Progenitor cell of endocrine pancreas (in vitro differentiated cells): ENCODE measurements around the gene FXR2. TPM values are rescaled to one million over a fixed set of nuclear protein-coding genes. Genes with fewer than 3 reads are reported as not detected.

Experiments
- DNase-seq: peaks from one replicate; pipeline ENCODE4 v3.0.0; 2021; ENCODE audit warnings: low spot score; ENCODE audit not compliant: unreplicated experiment
- H3K27ac Mint-ChIP-seq: 2 replicates; pipeline ENCODE4 v1.8.0; 2021; ENCODE audit warnings: mild to moderate bottlenecking, moderate library complexity, mixed read lengths
- H3K27me3 Mint-ChIP-seq: 2 replicates; pipeline ENCODE4 v1.8.0; 2021; ENCODE audit warnings: mixed read lengths
- H3K36me3 Mint-ChIP-seq: 2 replicates; pipeline ENCODE4 v1.8.0; 2022; ENCODE audit warnings: mixed read lengths; ENCODE audit not compliant: insufficient read depth
- H3K4me1 Mint-ChIP-seq: 2 replicates; pipeline ENCODE4 v1.8.0; 2021; ENCODE audit warnings: low read depth, mixed read lengths
- H3K4me3 Mint-ChIP-seq: 2 replicates; pipeline ENCODE4 v1.8.0; 2021; ENCODE audit warnings: low read depth, mild to moderate bottlenecking, moderate library complexity, mixed read lengths
- H3K9me3 Mint-ChIP-seq: 2 replicates; pipeline ENCODE4 v1.8.0; 2021; ENCODE audit warnings: low read depth, mixed read lengths
- total RNA-seq: library from RNA; stranded (reverse); gene quantifications from 2 replicates; pipeline ENCODE4 v1.2.1, GENCODE V29; 2021
- TF ChIP-seq, protein P1 (sequence below): fragments of 200-600 bp; sonication (generic); IDR thresholded peaks from one replicate; pipeline ENCODE4 v1.5.0; 2021; ENCODE audit warnings: antibody characterized with exemption, mild to moderate bottlenecking; ENCODE audit not compliant: unreplicated experiment

Gene FXR2
- total RNA-seq, 1 donor from 2014 or later, result 53.6 TPM

DNA sequence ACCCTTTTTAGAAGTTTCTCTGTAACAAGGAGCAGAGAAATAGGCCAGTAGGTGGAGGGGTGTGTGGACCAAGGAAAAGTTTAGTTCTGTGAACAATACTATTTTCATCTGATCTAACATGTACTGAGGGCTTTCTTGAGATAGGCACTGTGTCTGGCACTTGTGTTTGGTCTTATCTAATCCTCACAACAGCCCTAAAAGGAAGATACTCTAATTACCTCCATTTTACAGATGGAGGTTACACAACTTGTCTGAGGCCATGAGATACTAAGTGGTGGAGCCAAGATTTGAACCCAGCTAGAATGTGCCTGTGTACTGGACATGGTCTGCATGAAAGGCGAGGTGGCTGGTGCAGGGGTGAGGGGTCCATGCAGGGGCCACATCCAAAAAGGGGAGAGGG, 61.3 kb downstream of the FXR2 start:
- Mint-ChIP-seq H3K27ac (no peak overlapping the region), H3K4me1 (peaks cover 31% of the 10 kb centered on the region), H3K27me3 (no peaks in the 10 kb centered on the region), H3K4me3 (no peak overlapping the region), H3K36me3 (peaks cover 1% of the 10 kb centered on the region), H3K9me3 (no peaks in the 10 kb centered on the region)
- DNase-seq, result no peak
- TF ChIP-seq, protein P1, sequence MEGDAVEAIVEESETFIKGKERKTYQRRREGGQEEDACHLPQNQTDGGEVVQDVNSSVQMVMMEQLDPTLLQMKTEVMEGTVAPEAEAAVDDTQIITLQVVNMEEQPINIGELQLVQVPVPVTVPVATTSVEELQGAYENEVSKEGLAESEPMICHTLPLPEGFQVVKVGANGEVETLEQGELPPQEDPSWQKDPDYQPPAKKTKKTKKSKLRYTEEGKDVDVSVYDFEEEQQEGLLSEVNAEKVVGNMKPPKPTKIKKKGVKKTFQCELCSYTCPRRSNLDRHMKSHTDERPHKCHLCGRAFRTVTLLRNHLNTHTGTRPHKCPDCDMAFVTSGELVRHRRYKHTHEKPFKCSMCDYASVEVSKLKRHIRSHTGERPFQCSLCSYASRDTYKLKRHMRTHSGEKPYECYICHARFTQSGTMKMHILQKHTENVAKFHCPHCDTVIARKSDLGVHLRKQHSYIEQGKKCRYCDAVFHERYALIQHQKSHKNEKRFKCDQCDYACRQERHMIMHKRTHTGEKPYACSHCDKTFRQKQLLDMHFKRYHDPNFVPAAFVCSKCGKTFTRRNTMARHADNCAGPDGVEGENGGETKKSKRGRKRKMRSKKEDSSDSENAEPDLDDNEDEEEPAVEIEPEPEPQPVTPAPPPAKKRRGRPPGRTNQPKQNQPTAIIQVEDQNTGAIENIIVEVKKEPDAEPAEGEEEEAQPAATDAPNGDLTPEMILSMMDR, result no peak

DNA sequence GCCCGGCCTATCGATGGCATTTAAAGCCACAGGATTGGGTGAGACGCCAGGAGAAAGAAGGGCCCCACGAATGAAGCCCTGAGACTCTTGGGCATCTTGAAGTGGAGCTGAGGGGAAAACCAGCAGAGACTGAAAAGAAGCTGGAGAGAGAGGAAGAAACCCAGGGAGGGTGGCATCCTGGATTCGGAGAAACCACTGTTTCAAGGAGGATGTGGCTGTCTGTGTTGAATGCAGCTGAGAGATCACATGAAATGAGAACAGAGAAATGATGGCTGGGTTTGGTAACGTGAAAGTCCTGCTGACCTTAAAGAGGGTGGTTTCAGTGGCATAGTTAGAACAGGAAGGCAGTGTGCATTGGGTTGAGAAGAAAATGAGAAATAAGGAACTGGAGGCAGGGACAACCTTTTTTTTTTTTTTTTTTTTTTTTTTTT, 62.1 kb downstream of the FXR2 start:
- Mint-ChIP-seq H3K4me1 (peaks cover 29% of the 10 kb centered on the region), H3K36me3 (peaks cover 1% of the 10 kb centered on the region), H3K27me3 (no peaks in the 10 kb centered on the region), H3K27ac (no peak overlapping the region), H3K9me3 (no peaks in the 10 kb centered on the region), H3K4me3 (no peak overlapping the region)
- TF ChIP-seq, protein P1, result no peak
- DNase-seq, result no peak

DNA sequence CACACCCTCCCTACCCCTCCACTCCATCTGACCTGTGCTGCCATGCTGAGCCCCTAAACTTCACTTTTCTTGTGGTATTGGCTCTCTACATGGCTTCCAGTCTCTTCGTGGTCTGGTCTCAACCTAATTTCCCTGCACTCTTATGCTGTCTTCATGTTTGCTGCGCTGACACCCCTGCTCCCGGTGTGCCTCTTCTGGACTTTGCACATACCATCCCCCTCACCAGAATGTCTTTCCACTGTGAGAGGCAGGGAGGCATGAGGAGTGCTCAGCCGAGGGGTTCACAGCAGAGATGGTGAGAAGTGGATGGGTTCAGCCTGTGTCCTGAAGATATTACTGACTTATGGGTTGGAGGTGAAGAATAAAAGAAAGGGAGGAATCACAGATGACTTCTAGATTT, 63.3 kb downstream of the FXR2 start:
- DNase-seq, result no peak
- TF ChIP-seq, protein P1, result no peak
- H3K27me3 Mint-ChIP-seq, result no peaks in the 10 kb centered on the region
- H3K9me3 Mint-ChIP-seq, result no peaks in the 10 kb centered on the region
- H3K4me1 Mint-ChIP-seq, result peaks cover 29% of the 10 kb centered on the region
- no peak overlapping the region for H3K4me3 Mint-ChIP-seq
- peaks cover 1% of the 10 kb centered on the region for H3K36me3 Mint-ChIP-seq
- no peak overlapping the region for H3K27ac Mint-ChIP-seq

DNA sequence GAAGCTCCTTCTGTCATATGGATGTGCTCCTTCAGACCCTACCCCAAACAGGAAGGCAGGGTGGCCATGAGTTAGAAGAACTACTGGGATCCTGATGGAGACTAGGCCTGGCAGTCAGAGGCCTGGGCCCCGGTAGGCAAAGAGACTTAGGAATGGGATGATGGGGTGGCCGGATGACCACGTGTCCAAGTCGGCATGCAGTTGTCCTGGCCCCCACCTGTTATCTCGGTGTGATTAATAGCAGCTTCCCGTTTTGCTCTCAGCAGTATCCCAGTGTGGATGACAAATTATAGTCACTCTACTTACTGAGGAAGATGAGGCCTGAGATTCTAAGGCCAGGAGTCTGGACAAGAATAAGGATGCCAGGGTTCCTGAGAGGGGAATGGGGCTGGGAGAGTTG, 64.4 kb downstream of the FXR2 start:
- no peaks in the 10 kb centered on the region for H3K9me3 Mint-ChIP-seq
- DNase-seq, result no peak
- TF ChIP-seq, protein P1, result no peak

DNA sequence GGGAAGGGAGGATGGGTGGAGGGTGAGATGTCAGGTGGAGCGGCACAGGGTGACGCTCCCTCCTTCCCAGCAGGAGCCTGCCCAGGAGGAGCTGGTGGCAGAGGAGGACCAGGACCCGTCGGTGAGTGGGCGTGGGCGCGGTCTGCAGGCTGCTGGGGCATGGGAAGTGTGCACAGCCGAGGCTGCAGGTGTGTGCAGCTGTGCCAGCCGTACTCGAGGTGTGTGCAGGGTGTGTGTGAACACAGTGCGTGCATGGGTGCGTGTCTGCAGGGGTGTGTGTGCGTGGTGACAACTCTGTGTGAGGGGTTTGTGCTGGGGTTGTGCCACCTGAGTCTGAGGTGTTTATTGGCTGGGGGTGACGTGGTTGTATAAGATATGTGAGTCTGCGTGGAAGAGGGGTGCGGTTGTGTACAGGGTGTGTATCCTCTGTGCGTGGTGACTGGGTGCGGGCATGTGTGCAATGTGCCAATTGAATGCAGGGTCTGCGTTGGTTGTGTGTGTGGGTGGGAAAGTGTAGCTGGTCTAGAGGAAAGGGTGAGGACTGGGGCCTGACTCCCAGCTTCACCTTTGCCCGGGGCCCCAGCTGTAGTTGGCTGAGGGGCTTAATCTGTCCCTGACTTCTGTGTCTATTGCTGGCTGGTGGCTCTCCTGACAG, 65.2 kb downstream of the FXR2 start:
- peak overlapping the region; percentile 71 for H3K4me3 Mint-ChIP-seq
- peak overlapping the region; percentile 75 for H3K27ac Mint-ChIP-seq
- H3K9me3 Mint-ChIP-seq, result no peaks in the 10 kb centered on the region
- H3K36me3 Mint-ChIP-seq, result peaks cover 1% of the 10 kb centered on the region
- no peak for DNase-seq
- TF ChIP-seq, protein P1, result no peak
- no peaks in the 10 kb centered on the region for H3K27me3 Mint-ChIP-seq
- H3K4me1 Mint-ChIP-seq, result peaks cover 22% of the 10 kb centered on the region

More for the DNA sequence above, 64.4 kb downstream of the FXR2 start:
- Mint-ChIP-seq H3K4me3 (peak overlapping the region; percentile 71), H3K4me1 (peaks cover 25% of the 10 kb centered on the region), H3K27ac (peak overlapping the region; percentile 5), H3K27me3 (no peaks in the 10 kb centered on the region), H3K36me3 (peaks cover 1% of the 10 kb centered on the region)
